GM23338 (cell line): ENCODE data around the gene TPM2. TPM values are rescaled to one million over a fixed set of nuclear protein-coding genes. Genes with fewer than 3 reads are reported as not detected.

Experiments used
- ATAC-seq: fragments of 200-7000 bp; cut with Tn5 transposase; 3 replicates; pipeline ENCODE4 v1.9.1; 2020
- DNase-seq: peaks from one replicate; pipeline ENCODE4 v3.0.0-alpha.2; 2015; ENCODE audit warnings: low spot score
- H2AFZ ChIP-seq: fragments of 200-600 bp; sonication (generic); 2 replicates; pipeline ENCODE4 v1.8.0; 2016; ENCODE audit warnings: antibody characterized with exemption, mild to moderate bottlenecking, moderate library complexity
- H3F3A ChIP-seq: fragments of 200-600 bp; sonication (generic); replicated peaks from 2 replicates; pipeline ENCODE4 v1.8.0; 2017; ENCODE audit warnings: antibody characterized with exemption, mixed run types, low read depth
- H3K27ac ChIP-seq: fragments of 200-600 bp; sonication (generic); 2 replicates; pipeline ENCODE4 v1.6.1; 2016; ENCODE audit warnings: low read depth
- H3K27me3 ChIP-seq: fragments of 200-600 bp; sonication (generic); 2 replicates; pipeline ENCODE4 v1.8.0; 2016; ENCODE audit warnings: mild to moderate bottlenecking, mixed run types, moderate library complexity; ENCODE audit not compliant: insufficient read depth
- H3K36me3 ChIP-seq: fragments of 200-600 bp; sonication (generic); 2 replicates; pipeline ENCODE4 v1.8.0; 2016; ENCODE audit warnings: mild to moderate bottlenecking; ENCODE audit not compliant: insufficient read depth
- H3K4me1 ChIP-seq: fragments of 200-600 bp; sonication (generic); 2 replicates; pipeline ENCODE4 v1.8.0; 2016; ENCODE audit warnings: mild to moderate bottlenecking, moderate library complexity; ENCODE audit not compliant: insufficient read depth
- H3K4me2 ChIP-seq: fragments of 200-600 bp; sonication (generic); 2 replicates; pipeline ENCODE4 v1.7.1; 2017; ENCODE audit warnings: mixed run types
- H3K4me3 ChIP-seq: fragments of 200-600 bp; sonication (generic); 2 replicates; pipeline ENCODE4 v1.6.1; 2016; ENCODE audit warnings: mixed run types
- H3K79me2 ChIP-seq: fragments of 200-600 bp; sonication (generic); replicated peaks from 2 replicates; pipeline ENCODE4 v1.8.0; 2017; ENCODE audit warnings: mild to moderate bottlenecking; ENCODE audit not compliant: insufficient read depth
- H3K9me2 ChIP-seq: fragments of 200-600 bp; sonication (generic); 2 replicates; pipeline ENCODE4 v1.8.0; 2017; ENCODE audit not compliant: insufficient read depth
- H4K20me1 ChIP-seq: fragments of 200-600 bp; sonication (generic); replicated peaks from 2 replicates; pipeline ENCODE4 v1.8.0; 2017; ENCODE audit warnings: mild to moderate bottlenecking; ENCODE audit not compliant: insufficient read depth
- H3K27ac Mint-ChIP-seq: 2 replicates; pipeline ENCODE4 v1.8.0; 2020; ENCODE audit warnings: inconsistent platforms, mild to moderate bottlenecking, moderate library complexity, mixed read lengths
- H3K27me3 Mint-ChIP-seq: 3 replicates; pipeline ENCODE4 v1.8.0; 2022; ENCODE audit warnings: low read depth, mild to moderate bottlenecking, moderate library complexity, mixed read lengths, inconsistent platforms; ENCODE audit not compliant: insufficient read depth, poor library complexity
- H3K36me3 Mint-ChIP-seq: 3 replicates; pipeline ENCODE4 v1.8.0; 2021; ENCODE audit warnings: low read depth, mild to moderate bottlenecking, inconsistent platforms, moderate library complexity, mixed read lengths
- H3K4me1 Mint-ChIP-seq: 3 replicates; pipeline ENCODE4 v1.8.0; 2020; ENCODE audit warnings: mild to moderate bottlenecking, inconsistent platforms, mixed read lengths
- H3K4me3 Mint-ChIP-seq: 3 replicates; pipeline ENCODE4 v1.8.0; 2021; ENCODE audit warnings: moderate library complexity, mild to moderate bottlenecking, inconsistent platforms, mixed read lengths
- H3K9me3 Mint-ChIP-seq: 3 replicates; pipeline ENCODE4 v1.8.0; 2020; ENCODE audit warnings: moderate library complexity, mild to moderate bottlenecking, inconsistent platforms, mixed read lengths
- CREB1 ChIP-seq: fragments of 250-450 bp; sonication (Bioruptor Pico); IDR thresholded peaks from 2 replicates; pipeline ENCODE4 v1.5.0; 2020; ENCODE audit warnings: low read depth, mild to moderate bottlenecking, moderate library complexity
- EZH2phosphoT487 ChIP-seq: fragments of 200-600 bp; sonication (generic); IDR thresholded peaks from one replicate; pipeline ENCODE4 v1.8.1; 2018; ENCODE audit warnings: antibody characterized with exemption; ENCODE audit not compliant: unreplicated experiment
- JUNB ChIP-seq: IDR thresholded peaks from one replicate; pipeline ENCODE4 v1.6.1; 2016; ENCODE audit warnings: antibody characterized with exemption; ENCODE audit not compliant: unreplicated experiment
- POLR2AphosphoS5 ChIP-seq: IDR thresholded peaks from 2 replicates; pipeline ENCODE4 v1.6.1; 2016; ENCODE audit warnings: antibody characterized with exemption, low read depth
- ZNF114 ChIP-seq: fragments of 250-450 bp; sonication (Bioruptor Pico); IDR thresholded peaks from 2 replicates; pipeline ENCODE4 v1.5.0; 2020; ENCODE audit warnings: mild to moderate bottlenecking, moderate library complexity
- ZNF331 ChIP-seq: fragments of 250-450 bp; sonication (Bioruptor Pico); IDR thresholded peaks from 2 replicates; pipeline ENCODE4 v1.5.0; 2020; ENCODE audit warnings: low read depth, mild to moderate bottlenecking, moderate library complexity
- polyA plus RNA-seq: library from polyadenylated mRNA; unstranded; fragments of >200 nt; fragmentation: Nextera tagmentation; extraction: Ambion mirVana; gene quantifications from 2 replicates; pipeline ENCODE4 v1.2.1, GENCODE V29; 2016
- total RNA-seq: library from RNA; depleted of rRNA; stranded (reverse); fragments of >200 nt; shearing (Covaris generic); gene quantifications from 2 replicates; pipeline ENCODE4 v1.2.3, GENCODE V29; 2014
- TF ChIP-seq, protein P1 (sequence below), 2 experiments: fragments of 200-600 bp in 1 of 2; sonication (generic) in 1 of 2; conservative IDR thresholded peaks; 2 replicates each; pipeline versions ENCODE4 v1.5.1 to v1.6.1; 2016 to 2017; ENCODE audit warnings: antibody characterized with exemption in 2 of 2, low read depth in 2 of 2, mild to moderate bottlenecking in 2 of 2, moderate library complexity in 1 of 2
- TF ChIP-seq, protein P2 (sequence below): fragments of 250-450 bp; sonication (Bioruptor Pico); IDR thresholded peaks from 2 replicates; pipeline ENCODE4 v1.5.0; 2020; ENCODE audit warnings: mild to moderate bottlenecking, moderate library complexity

Gene TPM2
- total and polyA plus RNA-seq, 2 experiments from 2014 or later, result 116 to 488 TPM

DNA sequence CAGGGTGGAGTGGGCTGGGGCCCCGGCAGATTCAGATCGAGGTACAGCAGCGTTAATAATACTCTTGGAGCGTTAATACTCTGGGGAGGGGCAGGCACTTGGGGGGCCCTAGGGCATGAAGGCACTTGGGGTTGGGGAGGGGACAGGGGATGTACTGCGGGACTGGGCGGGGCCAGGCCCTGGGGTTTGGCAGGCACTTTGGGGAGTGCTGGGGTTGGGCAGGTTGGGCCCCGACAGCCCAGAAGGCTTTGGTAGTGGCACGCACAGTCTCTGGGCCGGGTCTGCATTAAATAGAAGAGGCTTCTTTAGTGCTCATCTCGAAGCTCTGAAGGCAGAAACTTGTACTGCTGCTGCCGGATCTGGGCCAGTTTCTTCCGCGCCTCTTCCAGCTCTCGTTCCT lies 7.8 kb upstream of the TPM2 start (continued):
- TF ChIP-seq ZNF114 (CRISPR knock-in tag) (no peak), EZH2phosphoT487 (no peak)
- TF ChIP-seq, protein P1, sequence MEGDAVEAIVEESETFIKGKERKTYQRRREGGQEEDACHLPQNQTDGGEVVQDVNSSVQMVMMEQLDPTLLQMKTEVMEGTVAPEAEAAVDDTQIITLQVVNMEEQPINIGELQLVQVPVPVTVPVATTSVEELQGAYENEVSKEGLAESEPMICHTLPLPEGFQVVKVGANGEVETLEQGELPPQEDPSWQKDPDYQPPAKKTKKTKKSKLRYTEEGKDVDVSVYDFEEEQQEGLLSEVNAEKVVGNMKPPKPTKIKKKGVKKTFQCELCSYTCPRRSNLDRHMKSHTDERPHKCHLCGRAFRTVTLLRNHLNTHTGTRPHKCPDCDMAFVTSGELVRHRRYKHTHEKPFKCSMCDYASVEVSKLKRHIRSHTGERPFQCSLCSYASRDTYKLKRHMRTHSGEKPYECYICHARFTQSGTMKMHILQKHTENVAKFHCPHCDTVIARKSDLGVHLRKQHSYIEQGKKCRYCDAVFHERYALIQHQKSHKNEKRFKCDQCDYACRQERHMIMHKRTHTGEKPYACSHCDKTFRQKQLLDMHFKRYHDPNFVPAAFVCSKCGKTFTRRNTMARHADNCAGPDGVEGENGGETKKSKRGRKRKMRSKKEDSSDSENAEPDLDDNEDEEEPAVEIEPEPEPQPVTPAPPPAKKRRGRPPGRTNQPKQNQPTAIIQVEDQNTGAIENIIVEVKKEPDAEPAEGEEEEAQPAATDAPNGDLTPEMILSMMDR (conservative IDR thresholded peaks at IDR 0.05; ENCODE audit: low read depth in 2 of 2), result no peak

DNA sequence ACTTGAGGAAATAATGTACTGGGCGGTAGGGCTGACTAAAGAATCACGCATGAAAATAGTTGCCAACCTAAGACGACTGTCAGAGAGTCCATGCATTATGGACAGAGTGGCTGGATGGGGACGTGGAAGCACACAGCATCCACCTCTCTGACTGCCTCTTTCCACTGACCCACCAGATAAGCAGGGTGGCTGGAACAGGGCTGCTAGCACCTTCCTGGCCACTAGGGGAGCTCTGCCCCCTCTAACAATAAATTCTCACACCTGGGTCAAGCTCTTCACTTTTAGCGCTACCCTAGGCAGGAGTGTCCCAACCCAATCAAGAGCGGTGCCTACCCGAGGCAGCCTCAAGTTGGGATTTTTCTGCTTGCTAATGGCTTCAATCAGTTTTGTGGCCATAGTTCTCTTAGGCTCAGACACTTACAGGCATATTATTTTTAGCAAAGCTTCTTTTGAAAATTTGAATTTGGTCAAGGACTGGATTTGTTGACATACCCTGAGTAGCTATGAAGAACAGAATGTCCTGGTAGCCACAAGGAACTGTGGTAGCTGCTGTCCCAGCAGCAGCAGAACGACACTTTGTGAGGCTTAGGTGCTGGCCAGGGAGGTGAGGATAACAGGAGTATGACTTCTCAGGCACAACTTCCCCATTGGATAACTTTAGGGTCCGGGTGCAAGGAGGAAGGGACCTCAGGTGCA lies 6.9 kb upstream of the TPM2 start:
- Histone ChIP-seq H3K4me3 (no peak overlapping the region), H2AFZ (no peak overlapping the region), H3K27ac (no peak overlapping the region), H3K79me2 (no peaks in the 10 kb centered on the region), H3K27me3 (no peaks in the 10 kb centered on the region), H3K9me2 (no peaks in the 10 kb centered on the region), H3F3A (peaks cover 6% of the 10 kb centered on the region), H3K36me3 (peaks cover 26% of the 10 kb centered on the region; the same call in 1 of the 2 replicates), H3K4me2 (no peak overlapping the region), H4K20me1 (no peaks in the 10 kb centered on the region), H3K4me1 (no peaks in the 10 kb centered on the region)
- H3K27me3 Mint-ChIP-seq, result peaks cover 5% of the 10 kb centered on the region
- H3K36me3 Mint-ChIP-seq, result no peaks in the 10 kb centered on the region; the same call in none of the 3 replicates
- ATAC-seq (peak; percentile 96), DNase-seq (peak; percentile 89)
- H3K9me3 Mint-ChIP-seq, result no peaks in the 10 kb centered on the region; the same call in 1 of the 3 replicates
- H3K4me1 Mint-ChIP-seq, result peaks cover 5% of the 10 kb centered on the region
- H3K27ac Mint-ChIP-seq, result no peak overlapping the region
- TF ChIP-seq POLR2AphosphoS5, result no peak
- TF ChIP-seq EZH2phosphoT487, result no peak
- TF ChIP-seq ZNF331 (CRISPR knock-in tag), result no peak
- TF ChIP-seq, protein P2, sequence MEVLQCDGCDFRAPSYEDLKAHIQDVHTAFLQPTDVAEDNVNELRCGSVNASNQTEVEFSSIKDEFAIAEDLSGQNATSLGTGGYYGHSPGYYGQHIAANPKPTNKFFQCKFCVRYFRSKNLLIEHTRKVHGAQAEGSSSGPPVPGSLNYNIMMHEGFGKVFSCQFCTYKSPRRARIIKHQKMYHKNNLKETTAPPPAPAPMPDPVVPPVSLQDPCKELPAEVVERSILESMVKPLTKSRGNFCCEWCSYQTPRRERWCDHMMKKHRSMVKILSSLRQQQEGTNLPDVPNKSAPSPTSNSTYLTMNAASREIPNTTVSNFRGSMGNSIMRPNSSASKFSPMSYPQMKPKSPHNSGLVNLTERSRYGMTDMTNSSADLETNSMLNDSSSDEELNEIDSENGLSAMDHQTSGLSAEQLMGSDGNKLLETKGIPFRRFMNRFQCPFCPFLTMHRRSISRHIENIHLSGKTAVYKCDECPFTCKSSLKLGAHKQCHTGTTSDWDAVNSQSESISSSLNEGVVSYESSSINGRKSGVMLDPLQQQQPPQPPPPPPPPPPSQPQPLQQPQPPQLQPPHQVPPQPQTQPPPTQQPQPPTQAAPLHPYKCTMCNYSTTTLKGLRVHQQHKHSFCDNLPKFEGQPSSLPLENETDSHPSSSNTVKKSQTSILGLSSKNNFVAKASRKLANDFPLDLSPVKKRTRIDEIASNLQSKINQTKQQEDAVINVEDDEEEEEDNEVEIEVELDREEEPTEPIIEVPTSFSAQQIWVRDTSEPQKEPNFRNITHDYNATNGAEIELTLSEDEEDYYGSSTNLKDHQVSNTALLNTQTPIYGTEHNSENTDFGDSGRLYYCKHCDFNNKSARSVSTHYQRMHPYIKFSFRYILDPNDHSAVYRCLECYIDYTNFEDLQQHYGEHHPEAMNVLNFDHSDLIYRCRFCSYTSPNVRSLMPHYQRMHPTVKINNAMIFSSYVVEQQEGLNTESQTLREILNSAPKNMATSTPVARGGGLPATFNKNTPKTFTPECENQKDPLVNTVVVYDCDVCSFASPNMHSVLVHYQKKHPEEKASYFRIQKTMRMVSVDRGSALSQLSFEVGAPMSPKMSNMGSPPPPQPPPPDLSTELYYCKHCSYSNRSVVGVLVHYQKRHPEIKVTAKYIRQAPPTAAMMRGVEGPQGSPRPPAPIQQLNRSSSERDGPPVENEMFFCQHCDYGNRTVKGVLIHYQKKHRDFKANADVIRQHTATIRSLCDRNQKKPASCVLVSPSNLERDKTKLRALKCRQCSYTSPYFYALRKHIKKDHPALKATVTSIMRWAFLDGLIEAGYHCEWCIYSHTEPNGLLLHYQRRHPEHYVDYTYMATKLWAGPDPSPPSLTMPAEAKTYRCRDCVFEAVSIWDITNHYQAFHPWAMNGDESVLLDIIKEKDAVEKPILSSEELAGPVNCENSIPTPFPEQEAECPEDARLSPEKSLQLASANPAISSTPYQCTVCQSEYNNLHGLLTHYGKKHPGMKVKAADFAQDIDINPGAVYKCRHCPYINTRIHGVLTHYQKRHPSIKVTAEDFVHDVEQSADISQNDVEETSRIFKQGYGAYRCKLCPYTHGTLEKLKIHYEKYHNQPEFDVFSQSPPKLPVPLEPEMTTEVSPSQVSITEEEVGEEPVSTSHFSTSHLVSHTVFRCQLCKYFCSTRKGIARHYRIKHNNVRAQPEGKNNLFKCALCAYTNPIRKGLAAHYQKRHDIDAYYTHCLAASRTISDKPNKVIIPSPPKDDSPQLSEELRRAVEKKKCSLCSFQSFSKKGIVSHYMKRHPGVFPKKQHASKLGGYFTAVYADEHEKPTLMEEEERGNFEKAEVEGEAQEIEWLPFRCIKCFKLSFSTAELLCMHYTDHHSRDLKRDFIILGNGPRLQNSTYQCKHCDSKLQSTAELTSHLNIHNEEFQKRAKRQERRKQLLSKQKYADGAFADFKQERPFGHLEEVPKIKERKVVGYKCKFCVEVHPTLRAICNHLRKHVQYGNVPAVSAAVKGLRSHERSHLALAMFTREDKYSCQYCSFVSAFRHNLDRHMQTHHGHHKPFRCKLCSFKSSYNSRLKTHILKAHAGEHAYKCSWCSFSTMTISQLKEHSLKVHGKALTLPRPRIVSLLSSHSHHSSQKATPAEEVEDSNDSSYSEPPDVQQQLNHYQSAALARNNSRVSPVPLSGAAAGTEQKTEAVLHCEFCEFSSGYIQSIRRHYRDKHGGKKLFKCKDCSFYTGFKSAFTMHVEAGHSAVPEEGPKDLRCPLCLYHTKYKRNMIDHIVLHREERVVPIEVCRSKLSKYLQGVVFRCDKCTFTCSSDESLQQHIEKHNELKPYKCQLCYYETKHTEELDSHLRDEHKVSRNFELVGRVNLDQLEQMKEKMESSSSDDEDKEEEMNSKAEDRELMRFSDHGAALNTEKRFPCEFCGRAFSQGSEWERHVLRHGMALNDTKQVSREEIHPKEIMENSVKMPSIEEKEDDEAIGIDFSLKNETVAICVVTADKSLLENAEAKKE (CRISPR knock-in tag), result no peak
- TF ChIP-seq JUNB, result no peak
- TF ChIP-seq, protein P1 (conservative IDR thresholded peaks at IDR 0.05; ENCODE audit: low read depth in 2 of 2), result peak; percentile 78 to 85
- TF ChIP-seq CREB1 (CRISPR knock-in tag), result no peak
- H3K4me3 Mint-ChIP-seq, result no peak overlapping the region
